GM18498 (cell line): ENCODE results near the gene EML1.
"Not testable (repeated sequence)": the region's sequence is repeated elsewhere in the genome, so short reads cannot be mapped to it uniquely, and the experiment has no call there.

Source experiments
- ATAC-seq: cut with Tn5 transposase; IDR thresholded peaks from one replicate; pipeline ENCODE4 v1.9.1; 2021; ENCODE audit warnings: mild to moderate bottlenecking, moderate library complexity; ENCODE audit not compliant: unreplicated experiment

EML1 gene

DNA sequence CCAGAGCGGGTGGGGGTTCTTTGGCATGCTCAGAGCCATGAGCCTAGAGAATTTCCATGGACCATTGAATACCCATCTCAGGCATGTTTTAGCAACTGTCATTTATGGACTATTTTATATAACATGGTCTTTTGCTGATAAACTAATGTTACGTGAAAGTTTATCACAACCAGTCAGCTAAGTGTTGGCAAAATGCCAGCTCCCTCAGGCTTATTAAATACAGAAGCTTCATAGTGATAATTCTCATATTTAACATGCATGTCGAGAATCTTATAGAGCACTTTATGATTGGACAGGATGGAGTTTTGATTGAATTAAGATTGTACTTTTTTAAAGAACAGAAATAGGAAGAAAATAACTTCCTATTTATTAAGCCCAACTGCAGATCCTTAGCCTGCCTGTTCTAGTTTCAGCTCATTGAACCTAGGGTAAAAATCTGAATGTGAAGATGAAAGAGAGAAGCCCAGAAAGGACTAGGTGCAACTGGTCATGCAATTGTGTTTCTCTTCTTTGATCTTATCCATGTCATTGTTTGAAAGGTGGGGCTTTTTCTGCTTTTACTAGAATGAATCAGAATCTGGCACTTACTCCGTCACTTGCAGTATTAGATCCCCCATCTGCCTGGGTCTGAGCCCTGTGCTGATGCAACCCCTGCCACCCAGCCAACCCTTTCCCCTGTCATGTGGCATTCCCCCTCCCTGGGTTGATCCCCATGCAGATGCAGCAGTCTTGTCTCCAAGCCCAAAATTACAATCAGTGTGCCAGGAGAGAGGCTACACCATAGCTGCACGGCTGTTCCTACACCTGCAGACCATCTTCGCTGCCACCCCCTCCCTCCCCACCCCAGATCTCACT, 137.4 kb downstream of the EML1 start:
- peak; percentile 85 for ATAC-seq

DNA sequence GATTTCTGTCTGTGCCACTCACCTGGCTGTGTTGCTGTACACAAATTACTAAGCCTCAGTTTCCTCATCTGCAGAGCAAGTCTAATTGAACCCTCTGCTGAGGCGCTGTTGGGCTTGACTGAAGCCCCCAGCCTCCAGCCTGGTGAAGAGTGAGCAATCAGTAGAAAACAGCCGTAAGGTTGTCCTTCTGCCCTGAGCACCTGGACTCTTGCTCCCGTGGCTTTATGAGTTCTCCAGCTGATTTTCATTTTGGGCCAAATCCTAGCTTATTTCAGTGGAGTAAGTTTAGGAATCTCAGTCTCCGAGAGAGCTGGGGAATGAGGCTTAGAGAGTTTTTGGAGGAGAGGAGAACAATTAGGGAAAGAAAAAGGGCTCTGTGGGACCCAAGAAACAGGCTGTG, 138.1 kb downstream of the EML1 start:
- no peak for ATAC-seq

GRCh38 chr14:99936056-99936455, 142.8 kb downstream of the EML1 start:
- ATAC-seq, result no peak

GRCh38 chr14:99936738-99937474, 143.7 kb downstream of the EML1 start:
- no peak for ATAC-seq

GRCh38 chr14:99937475-99938244, 144.4 kb downstream of the EML1 start:
- no peak for ATAC-seq

DNA sequence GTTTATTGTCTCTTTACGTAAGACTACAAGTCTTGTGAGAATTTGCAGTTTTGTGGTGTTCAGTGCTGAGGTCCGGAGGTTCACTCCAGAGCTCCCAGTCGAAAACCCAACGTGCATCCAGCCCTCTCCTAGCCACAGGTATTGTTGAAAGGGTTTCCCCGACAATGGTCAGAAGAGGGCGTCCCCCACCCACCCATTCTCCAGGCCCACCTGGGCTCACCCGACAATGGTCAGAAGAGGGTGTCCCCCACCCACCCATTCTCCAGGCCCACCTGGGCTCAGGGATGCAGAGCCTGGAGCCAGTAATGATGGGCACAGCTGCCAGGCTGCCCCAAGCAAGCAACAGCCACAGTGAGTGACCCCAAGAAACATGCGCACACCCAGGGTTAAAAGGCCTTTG, 145.2 kb downstream of the EML1 start:
- ATAC-seq, result no peak

- no peak for ATAC-seq
These were observed 145.7 kb downstream of the EML1 start for GRCh38 chr14:99938896-99939295.

GRCh38 chr14:99939421-99939820, 146.2 kb downstream of the EML1 start:
- ATAC-seq, result no peak

GRCh38 chr14:99940064-99940463, 146.9 kb downstream of the EML1 start:
- no peak for ATAC-seq

- no peak for ATAC-seq
These were observed 148.0 kb downstream of the EML1 start for GRCh38 chr14:99941211-99941610.

GRCh38 chr14:99943620-99944019, 150.4 kb downstream of the EML1 start:
- ATAC-seq, result no peak

DNA sequence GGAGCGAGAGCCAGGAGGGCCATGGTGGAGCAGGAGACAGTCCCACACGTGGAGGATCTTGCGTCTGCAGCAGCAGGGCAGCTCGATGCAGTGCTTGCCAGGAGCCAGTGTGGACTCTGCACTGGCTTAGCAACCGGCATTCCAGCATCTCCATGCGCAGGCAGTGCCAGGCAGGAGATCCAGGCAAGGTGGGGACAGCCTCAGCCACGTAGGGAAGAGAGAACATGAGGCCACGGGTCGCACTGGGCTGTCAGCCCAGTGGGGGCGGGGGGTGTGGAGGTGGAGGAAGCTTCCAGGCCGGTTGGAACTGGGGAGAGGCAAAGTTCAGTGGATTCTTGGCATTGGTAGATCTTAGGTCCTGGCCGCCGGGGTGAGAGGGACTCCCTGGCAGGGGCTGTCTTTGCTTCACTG, 151.0 kb downstream of the EML1 start:
- ATAC-seq, result no peak

DNA sequence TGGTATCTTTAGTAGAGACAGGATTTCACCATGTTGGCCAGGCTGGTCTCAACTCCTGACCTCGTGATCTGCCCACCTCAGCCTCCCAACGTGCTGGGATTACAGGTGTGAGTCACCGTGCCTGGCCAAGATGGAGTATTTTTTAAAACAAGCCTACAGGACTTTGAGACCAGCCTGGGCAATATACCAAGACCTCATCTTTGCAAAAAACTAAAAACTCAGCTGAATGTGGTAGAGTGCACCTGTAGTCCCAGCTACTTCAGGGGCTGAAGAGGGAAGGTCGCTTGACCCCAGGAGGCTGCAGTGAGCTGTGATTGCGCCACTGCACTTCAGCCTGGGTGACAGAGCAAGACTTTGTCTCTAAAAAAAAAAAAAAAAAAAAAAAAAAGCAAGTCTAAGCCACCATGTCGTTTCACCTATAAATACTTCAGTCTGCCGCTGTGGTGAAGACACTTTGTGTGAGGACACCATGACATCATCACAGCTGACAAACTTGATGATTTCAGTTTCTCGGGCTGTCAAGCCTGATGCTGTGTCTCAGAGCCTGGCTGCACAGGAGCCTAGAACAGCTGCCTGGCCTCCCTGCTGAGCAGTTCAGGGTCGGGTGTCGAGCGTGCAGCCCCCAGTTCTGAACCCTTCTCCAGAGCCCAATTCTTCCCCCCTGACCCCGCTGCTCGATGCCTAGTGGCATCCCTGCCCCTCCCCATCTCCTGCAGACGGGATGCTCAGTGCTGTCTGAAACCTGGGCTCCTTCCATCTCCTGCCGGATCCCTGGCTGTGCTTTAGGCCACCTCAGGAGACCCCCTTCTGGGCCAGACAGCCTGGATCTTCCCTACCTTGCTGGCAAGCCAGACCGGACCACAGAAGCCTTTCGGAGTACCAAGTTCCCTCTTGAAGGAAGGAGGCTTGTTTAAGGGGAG, 152.8 kb downstream of the EML1 start:
- no peak for ATAC-seq

- no peak for ATAC-seq
These were observed 153.7 kb downstream of the EML1 start for GRCh38 chr14:99946652-99947489.

DNA sequence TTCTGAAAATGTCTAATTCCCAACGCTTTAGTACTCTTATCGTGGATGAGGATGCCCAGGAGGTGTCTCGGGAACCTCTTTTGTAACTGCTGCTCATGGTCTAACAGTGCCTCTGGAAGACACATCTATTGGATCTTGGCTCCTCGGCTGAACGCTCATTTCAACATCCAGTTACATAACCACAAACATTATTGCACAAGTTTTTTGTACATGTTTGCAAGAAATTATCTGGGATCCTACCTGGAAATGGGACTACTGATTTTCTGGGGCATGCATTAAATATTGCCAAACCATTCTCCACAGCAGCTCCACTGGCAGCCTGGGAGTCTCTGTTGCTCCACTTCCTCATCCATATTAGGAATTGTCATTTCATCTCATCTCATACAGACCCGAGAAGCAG, 154.5 kb downstream of the EML1 start:
- no peak for ATAC-seq

DNA sequence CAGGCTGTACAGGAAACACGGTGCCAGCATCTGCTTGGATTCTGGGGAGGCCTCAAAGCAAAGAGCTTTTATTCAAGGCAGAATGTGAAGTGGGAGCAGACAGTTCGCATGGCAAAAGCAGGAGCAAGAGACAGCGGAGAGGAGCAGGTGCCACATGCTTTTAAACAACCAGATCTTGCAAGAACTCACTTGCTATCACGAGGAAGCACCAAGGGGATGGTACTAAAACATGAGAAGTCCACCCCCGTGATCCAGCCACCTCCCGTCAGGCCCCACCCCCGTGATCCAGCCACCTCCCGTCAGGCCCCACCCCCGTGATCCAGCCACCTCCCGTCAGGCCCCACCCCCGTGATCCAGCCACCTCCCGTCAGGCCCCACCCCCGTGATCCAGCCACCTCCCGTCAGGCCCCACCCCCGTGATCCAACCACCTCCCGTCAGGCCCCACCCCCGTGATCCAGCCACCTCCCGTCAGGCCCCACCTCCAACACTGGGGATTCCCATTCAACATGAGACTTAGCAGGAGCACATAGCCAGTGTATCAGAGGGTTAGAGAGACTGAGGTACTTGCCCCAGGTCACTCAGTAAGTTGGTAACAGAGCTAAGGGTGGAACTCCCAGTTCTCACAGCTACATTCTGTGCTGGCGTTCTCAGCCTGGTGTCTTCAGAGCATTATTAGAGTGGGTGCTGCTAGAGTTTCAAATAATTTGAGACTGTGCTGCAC, 156.0 kb downstream of the EML1 start:
- not testable (repeated sequence) for ATAC-seq

GRCh38 chr14:99950181-99950580, 157.0 kb downstream of the EML1 start:
- ATAC-seq, result no peak

DNA sequence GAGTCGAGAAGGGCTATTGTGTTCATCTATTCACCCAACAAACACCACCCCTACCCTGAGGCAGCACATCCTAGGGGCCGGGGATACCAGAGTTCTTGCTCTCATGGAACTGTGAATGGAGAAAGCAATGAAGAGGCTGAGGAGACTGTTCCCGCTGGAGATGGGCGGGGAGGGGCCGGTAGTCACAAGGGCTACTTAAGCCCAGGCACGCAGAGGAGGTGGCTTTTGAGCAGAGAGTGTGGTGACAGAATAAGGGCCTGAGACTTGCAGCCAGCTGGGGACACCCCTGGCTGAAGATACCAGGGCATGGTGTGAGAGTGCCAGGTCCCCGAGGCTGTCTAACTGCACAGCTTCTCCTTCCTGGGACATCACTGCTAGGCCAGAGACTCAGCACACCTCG, 157.9 kb downstream of the EML1 start:
- no peak for ATAC-seq

DNA sequence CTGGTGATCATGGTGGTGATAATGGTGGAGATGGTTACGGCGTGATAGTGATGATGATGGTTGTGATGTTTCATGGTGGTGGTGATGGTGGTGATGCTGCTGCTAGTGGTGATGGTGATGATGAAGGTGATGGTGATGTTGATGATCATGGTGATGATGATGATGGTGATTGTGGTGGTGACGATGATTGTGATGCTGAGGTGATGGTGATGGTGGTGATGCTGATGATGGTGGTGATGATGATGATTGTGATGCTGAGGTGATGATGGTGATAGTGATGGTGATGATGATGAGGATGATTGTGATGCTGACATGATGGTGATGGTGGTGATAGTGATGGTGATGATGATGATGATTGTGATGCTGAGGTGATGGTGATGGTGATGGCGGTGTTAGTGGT, 158.8 kb downstream of the EML1 start:
- no peak for ATAC-seq
